AG10803 (cell line): ENCODE measurements around the gene AGPAT2.

Experiments
- DNase-seq: peaks from one replicate; pipeline ENCODE4 v3.0.0; 2010; ENCODE audit warnings: low read depth
- H3K4me3 ChIP-seq: 2 replicates; pipeline ENCODE4 v1.5.1; 2011; ENCODE audit warnings: mild to moderate bottlenecking, low read length, control low read depth
- TF ChIP-seq, protein P1 (sequence below): conservative IDR thresholded peaks from 2 replicates; pipeline ENCODE4 v1.5.1; 2011; ENCODE audit warnings: mild to moderate bottlenecking, low read length, control low read depth, inconsistent platforms

Gene AGPAT2

DNA sequence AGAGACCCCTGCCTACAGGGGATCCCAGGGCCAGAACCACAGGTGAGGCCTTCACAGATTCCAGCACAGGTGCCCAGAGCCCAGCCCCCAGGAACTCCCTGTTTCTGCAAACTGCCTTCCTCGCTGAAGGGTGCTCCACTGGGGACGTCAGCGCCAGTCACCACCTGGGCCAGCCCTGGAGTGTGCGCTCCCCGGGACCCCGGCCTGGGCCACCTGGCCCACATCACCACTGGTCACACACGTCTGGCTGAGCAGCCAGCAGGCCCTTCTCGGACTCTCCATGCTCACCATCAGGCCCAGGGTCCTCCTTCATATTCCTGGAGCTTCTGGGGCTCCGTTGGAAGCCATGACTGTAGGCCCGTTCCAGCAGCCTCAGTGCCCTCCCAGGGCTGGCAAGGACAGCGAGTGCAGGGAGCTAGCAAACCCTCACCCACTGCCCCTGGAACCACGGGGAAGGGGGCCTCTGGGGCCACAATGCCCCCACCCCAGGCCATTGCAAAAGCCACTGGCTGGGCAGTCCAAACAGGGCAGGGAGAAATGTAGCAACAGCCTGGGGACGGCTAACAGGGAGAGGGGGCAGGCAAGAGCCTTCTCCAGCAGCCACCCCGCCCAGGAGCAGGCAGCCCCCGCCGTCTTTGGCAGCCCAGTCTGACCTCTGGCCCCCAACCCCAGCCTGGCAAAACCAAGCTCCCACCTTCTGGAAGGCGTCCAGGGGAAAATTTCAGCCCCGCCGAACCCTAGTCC, 1.3 kb downstream of the AGPAT2 start:
- DNase-seq: peak; percentile 20
- TF ChIP-seq, protein P1, sequence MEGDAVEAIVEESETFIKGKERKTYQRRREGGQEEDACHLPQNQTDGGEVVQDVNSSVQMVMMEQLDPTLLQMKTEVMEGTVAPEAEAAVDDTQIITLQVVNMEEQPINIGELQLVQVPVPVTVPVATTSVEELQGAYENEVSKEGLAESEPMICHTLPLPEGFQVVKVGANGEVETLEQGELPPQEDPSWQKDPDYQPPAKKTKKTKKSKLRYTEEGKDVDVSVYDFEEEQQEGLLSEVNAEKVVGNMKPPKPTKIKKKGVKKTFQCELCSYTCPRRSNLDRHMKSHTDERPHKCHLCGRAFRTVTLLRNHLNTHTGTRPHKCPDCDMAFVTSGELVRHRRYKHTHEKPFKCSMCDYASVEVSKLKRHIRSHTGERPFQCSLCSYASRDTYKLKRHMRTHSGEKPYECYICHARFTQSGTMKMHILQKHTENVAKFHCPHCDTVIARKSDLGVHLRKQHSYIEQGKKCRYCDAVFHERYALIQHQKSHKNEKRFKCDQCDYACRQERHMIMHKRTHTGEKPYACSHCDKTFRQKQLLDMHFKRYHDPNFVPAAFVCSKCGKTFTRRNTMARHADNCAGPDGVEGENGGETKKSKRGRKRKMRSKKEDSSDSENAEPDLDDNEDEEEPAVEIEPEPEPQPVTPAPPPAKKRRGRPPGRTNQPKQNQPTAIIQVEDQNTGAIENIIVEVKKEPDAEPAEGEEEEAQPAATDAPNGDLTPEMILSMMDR: peak; percentile 22; the same call in 1 of the 2 replicates
- H3K4me3 ChIP-seq: peak overlapping the region; percentile 76

DNA sequence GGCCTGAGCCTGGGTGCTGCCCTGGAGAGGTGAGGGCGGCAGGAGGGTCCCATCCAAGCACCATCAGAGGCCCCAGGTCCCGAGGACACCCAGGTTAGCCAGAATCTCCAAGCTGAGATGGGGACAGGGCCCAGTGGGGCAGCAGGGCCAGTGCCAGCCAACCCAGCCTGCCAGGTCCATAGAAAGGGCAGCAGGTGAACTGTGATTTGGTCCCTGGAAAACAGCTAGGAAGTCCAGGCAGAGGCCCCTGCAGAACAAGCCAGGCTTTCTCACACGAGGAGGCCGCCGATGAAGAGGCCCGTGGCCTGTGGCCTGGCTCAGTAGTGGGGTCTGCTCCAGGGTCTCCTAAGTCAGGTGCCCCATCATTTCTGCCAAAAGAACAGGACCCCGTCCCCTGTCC, 2.0 kb downstream of the AGPAT2 start:
- no peak overlapping the region for H3K4me3 ChIP-seq
- no peak for DNase-seq
- TF ChIP-seq, protein P1: no peak

DNA sequence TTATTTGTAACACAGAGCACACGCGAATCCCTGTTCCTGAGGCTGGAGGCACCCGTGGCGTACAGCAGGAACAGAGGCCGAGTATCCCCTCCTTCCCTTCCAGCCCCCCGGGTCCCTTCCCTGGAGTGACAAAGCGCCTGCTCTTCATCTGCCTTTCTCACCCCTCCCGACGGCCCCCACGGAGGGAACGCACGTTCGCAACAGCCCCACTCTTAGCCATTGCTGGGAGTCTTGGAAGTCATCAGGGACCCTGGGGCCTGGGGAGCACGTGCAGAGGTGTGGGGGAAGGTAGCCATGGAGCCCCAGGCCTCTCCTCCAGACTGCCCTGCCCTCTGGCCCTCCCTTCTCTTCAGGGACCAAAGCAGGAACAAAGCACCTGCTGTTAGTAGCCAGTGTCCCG, 2.5 kb downstream of the AGPAT2 start:
- no peak overlapping the region for H3K4me3 ChIP-seq
- no peak for DNase-seq
- TF ChIP-seq, protein P1: no peak

DNA sequence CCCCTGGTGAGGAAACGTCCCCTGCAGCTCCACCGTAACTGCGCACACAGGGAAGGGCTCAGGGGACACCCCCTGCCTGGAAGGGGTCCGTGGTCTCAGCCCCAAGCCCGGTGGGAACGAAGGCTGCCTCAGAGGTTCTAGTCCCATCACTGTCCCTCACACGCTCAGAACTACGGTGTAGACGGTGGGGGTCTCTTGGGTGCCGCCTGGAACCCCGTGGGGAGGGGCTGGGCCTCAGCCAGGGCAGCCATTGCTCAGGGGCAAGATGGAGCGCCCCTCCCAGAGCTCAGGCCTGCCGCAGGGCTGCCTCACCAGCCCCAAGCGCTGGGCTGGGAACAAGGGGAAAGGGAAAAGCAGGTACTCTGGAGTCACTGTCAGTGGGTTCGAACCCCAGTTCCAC, 2.9 kb downstream of the AGPAT2 start:
- H3K4me3 ChIP-seq: no peak overlapping the region
- TF ChIP-seq, protein P1: no peak
- DNase-seq: no peak

DNA sequence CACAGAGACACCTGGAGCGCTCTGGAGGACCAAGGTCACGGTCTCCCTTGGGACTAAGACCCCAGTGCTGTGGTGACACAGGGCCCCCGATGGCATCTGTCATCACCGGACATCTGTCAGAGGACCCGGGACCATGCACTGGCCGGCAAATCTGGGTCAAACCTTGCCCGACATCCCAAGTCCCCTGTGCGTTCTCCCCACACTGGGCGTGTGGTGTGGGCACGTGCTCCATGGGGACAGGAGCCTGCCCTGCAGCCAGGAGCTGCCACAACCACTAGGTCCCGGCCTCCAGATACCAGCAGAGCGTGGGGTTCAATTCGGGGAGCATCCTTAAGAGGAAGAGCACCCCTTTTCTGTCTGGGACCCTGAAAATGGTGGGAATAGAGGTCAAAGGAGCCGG, 3.5 kb downstream of the AGPAT2 start:
- DNase-seq: no peak
- TF ChIP-seq, protein P1: no peak
- H3K4me3 ChIP-seq: no peak overlapping the region

DNA sequence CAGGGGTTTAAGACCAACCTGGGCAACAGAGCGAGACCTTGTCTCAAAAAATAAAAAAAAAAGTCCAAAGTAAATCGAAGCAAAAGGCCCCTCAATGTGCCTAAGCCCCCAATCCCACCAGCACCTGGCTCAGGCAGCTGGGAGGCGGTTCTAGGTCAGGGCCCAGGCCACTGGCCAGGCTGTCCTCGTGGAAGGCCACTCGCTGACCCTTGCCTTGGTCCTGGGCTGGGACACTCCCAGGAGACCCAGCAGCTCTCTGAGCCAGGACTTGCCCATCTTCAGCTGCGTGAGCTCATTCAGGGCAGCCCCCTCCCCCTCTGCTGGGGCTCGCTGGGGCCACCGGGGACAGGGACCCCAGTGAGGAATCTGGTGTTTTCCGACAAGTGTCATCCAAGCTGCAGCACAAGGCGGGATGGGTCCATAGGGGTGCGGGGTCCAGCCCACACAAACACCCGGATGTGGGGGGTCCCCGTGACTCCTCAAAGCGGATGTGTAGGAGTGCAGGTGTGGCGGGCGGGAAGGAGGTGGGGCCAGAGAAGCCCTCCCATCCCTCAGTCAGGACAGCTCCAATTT, 4.0 kb downstream of the AGPAT2 start:
- no peak overlapping the region for H3K4me3 ChIP-seq
- no peak for DNase-seq
- TF ChIP-seq, protein P1: no peak

DNA sequence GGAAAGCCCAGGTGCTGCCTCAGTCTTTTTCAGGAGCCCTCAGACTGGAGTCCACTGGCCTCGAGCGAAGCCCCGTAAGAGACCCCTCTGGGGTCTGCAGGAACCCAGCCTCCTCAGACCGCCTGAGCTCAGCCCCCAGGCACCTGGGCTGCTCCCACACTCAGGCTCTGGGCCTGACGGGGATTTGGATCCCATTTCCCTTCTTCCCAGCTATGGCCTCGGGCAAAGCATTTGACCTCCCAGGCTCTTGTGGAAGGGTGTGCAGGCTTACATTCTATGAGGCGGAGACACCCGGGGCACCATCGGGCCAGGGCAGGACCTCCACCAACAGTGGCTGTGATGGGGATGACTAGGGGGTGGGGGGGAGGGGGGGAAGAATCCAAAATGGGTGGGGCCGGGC, 4.5 kb downstream of the AGPAT2 start:
- DNase-seq: no peak
- no peak overlapping the region for H3K4me3 ChIP-seq
- TF ChIP-seq, protein P1: no peak
